NCI-H1092 treated with DMSO at 0.1 percent for 48 hours (cell line): ENCODE results near the gene LRIT2.

ENCODE experiments used
- DNase-seq: peaks from one replicate; lab custom pipeline; 2025; lab: John Stamatoyannopoulos, UW

The LRIT2 gene

DNA sequence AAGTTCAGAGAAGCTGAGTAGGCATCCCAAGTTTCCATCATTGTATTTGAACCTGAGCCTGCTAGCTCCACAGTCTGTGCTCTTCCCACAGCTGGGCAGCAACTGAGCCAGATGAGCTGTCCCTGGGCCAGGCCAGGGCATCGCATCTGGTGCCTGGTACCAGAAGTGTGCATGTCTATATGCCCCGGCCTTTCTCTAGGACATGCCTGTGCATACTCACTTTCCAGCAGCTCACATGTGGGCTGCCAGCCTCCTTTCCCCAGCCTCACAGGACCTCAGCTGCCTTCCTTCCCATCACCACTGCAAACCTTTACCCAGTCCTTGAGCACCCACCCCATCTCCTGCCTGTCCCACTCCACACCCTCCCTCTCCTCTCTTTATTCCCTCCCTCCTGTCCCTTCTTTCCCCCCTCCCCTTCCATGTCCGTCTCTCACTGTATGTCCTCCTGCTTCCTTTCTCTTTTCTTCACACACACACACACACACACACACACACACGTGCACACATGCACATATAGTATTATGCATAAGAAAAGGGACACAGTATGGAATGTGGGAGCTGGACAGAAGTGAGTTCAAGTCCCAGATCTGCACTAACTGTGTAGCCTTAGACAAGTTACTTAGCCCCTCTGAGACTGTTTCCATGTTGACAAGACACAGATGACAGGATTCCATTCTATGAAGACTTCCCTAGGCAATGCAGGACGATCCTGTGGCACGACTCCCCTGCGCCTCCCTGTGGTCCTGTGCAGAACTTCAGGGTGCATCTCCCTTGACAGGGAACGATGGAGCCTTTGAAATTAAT, 20.1 kb downstream of the LRIT2 start:
- peak; percentile 33 for DNase-seq

DNA sequence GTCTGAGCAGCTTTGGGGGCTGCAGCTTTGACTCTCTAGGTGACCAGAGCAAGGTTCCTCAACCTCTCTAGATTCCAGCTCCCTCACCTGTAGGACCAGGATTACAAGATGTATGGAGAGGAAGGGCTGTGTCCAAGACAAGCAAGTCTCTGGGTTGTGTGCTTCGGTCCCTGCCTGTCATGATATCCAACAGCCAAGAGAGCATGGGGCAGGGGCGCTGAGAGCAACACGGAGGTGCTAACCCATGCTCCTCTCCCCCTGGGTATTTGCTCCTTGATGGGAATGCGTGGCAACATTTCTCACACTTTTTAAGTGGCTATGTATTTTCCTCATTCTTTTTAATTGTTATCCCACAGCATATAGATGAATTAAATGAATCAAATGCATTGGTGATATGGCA, 20.7 kb downstream of the LRIT2 start:
- no peak for DNase-seq

DNA sequence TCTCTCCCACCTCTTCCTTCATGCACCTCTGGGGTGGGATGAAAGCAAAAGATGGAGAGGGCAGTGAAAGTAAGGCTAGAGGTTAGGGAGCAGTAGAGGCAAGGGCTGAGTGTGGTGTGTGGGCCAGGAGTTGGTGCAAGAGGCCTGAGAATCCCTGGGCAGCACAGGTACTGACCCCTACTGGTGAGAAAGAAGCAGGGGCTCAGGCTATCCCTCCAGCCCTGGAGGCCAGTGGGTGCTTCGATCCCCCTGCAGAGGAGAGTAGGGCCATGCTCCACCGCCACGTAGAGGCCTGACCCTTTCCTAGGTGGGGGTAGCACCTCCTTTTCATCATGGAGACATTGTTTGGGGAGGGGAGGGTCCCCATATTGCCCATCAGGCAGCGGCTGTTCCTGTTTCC, 21.2 kb downstream of the LRIT2 start:
- DNase-seq: no peak

DNA sequence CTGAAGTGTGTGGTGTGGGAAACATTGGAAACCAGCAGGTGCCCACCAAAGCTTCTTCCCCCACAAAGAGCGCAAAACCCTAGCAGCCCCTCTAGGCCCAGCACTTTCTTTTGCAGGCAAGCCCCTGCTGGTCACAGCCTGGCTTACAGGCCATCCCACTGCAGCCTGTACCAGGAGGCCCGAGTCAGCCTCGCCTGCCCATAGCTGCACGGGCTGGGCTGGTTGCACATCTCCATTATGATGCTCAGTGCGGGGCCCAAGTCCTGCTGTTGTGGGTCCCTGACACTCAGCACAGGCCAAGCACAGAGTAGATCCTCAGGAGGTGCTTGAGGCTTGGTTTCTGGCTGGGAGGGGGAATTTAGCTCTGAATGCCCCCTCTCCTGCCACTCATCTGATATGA, 23.0 kb downstream of the LRIT2 start:
- DNase-seq: no peak

DNA sequence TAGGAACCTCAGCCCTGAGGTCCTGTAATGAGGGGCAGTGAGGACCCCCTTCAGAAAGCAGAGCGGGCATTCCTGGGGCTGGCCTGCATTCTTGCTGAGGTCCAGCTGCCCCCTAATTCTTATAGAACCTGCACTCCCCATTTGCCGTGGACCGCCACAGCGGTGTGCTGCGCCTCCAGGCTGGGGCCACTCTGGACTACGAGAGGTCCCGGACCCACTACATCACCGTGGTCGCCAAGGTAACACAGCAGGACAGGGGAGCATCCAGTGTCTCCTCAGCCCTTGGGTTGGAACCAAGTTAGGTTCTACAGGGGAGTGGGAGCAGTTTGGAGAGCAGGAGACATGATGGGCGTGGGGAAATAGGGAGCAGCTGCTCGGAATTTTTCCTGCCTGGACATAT, 23.7 kb downstream of the LRIT2 start:
- no peak for DNase-seq

DNA sequence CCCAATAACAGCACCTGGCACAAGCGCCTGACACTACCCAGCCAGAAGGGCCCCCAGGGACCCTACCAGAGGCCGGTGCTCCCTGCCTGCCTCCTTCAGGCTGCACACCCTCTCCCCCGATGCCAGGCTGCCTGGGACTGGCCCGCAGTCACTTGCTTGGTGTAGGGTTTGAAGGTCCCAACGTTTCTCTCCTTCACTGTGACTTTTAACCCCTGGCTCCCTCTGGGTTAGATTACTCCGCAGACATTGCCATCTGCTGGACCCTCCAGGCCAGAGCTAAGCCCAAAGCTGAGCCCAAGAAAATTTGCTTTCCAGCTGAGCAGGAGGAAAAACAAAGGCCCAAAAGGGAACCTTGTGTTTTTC, 24.1 kb downstream of the LRIT2 start:
- no peak for DNase-seq

DNA sequence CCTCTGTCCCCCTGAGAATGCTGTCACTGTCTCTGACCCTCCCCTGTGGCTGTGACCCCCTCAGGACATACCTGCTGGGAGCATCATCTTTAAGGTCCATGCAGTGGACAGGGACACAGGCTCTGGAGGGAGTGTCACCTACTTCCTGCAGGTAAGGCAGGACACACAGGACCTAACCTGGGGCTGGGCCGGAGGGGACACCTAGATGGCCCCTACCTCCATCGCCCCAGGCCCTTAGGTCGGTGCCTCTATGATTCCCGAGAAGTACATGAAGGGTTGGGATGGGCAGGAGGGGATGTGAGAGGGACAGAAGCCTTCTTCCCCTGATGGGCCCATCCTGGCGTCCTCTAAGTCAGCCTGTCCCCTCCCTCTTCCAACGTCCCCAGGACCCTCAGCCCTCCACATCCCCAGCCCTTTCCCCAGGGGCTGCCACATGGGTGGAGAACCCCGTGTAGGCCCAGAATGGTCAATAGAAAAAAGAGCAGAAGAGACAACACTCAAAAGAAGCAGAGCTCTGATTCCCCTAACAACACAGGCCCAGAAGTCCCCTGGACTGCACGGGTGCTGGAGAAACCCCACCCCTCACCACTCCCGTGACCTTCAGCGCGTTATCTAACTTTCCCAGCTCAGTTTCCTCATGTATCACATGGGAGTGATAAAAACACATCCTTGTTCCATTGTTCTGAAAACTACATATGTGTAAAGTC, 24.7 kb downstream of the LRIT2 start:
- DNase-seq: no peak

DNA sequence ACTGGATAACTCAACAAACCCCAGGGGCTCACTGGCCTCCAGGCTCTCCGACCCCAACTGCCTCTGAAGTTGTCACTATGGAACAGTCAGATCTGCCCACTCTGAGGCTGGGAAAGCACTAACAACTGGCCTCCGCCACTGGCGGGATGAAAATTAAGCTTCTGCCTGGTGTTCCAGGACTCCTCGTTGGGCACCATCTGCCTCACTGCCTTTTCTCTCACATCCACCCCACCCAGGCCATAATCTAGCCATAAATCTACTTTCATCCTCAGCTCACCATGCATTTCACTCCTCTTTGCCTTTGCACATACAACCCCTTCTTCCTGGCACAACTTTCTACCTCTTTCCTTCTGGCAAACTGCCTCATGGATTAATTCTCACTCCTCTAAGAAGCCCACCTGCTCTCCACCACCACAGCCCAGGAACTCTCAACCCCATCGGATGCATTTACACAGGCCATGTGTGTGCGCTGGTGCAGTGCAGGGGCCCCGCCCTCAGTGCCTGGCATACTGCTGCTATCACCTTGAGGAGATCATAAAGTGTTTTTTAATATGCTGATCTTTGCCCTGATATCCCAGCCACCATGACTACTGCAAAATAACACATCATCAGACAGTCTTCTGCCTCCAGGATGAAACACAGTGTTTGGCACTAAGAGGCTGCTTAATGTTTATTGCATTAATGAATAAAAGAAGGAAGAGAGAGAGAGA, 27.0 kb downstream of the LRIT2 start:
- no peak for DNase-seq

DNA sequence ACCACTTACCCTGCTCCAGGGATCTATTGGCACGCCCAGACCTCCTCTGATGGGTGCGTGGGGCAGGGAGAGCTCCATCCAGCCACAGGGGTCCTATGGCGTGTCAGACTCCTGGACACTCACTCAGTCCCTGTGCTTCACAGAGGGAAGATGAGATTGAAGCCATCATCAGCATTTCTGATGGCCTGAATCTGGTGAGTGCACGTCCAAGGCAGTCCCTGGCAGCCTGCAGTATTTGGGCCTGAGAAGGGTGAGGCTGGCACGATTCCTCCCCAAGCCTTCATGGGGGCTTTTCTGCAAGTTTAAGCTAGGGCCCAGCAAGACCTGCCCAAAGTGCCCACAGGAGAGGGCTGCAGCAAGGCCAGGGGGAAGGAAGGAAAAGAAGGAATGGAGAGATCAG, 27.7 kb downstream of the LRIT2 start:
- DNase-seq: no peak

DNA sequence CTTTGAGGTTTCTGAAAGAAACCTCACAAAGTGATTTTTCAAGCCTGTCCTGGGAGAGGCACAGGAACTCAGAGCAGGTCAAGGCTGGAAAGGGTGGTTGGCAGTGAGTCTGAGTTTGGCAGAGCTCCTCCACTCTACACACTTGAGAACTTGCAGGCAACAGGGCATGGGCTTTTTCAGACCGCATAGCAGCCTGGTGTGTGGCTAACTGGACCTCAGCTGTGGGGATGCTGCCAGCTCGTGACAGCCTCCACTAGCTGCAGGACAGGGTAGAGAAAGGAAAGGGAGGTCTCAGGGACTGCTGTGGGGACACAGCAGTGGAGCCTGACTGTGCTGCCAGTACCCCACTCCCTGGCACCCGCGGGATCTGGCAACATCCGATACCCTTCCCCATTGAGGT, 28.4 kb downstream of the LRIT2 start:
- peak; percentile 18 for DNase-seq

DNA sequence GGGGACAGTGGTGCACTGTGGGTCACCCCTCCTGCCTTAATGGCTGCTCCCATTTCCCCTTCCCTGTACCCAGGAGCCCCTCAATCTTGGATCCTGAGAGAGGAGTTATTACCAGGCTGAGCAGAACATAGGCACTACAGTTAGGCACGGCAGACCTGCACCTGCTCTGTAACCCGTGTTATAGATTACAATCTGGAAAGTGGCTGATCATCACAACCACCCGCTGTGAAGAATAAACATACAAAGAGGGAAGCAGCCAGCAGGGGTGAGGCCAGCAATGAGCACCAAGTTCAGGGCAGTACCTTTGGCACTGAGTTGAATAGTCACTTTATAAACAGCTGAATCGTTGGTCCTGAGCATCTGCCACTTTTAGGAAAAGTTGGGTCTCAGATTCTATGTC, 29.3 kb downstream of the LRIT2 start:
- peak; percentile 81 for DNase-seq

DNA sequence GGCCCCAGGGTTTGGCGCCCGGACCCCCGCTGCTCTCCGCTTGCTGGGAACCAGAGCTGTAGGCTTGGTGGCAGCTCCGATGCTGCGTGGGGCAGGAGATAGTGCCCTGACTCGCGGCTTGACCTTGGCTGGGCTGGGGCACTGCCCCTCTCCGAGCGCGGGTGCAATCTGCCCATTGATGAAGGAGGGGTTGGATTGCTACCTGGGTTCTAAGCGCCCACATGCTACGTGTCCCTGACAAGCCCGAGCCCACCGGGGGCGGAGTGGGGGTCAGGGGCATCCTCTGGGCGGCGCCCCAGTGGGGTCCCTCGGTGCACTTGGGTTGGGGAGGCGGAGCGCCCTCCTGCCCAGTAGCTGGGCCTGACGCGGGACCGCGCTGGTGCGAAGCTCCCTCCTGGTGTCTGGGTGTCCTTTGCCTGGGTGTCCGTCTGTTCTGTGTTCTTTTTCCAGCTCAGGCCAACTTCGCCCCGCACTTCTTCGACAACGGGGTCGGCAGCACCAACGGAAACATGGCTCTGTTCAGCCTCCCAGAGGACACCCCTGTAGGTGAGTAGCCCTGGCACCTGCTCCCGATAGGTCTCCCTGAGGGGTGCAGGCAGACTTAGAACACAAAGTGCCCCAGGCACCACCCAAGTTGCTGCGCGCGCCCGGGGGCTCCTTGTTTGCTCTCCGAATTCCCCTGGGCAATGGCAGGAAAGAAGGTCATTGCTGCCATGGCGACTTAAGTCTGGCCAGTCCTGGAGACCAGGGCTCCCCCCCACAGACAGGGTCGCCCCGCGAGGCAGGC, 30.1 kb downstream of the LRIT2 start:
- peak; percentile 5 for DNase-seq

DNA sequence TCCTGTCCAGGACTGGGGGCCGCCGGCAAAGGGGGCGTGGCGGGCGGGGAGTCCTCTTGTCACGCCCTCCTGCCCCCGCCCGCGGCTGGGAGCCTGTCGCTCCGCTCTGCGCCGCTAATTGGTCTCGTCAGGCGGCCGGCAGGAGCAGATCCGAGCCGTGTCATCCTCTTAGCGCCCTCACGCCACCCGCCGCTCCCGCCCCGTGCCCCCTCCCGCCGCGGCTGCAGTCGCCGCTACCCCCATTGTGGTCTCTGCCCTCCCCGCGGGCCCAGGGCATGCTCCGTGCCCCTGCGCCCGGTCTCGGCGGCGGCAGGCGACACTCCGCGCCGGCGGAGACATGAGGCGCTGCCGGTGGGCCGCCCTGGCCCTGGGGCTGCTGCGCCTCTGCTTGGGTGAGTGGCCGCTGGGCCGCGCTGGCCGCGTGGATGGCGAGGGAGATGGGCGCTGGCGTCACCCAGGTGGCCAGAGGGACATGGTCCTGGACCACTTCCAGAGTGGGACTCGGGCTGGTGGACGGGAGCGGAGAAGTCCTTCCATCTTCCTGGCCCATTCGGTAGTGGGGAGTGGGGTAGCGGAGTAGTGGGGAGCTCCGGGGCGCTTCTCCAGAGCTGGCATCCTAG, 30.8 kb downstream of the LRIT2 start, which contains the start of gene CDHR1:
CDHR1 (plus strand) TSS at position 114 of the 620 bp plus-strand sequence; CDS start at position 338, 224 bp downstream.
- DNase-seq: peak; percentile 31

DNA sequence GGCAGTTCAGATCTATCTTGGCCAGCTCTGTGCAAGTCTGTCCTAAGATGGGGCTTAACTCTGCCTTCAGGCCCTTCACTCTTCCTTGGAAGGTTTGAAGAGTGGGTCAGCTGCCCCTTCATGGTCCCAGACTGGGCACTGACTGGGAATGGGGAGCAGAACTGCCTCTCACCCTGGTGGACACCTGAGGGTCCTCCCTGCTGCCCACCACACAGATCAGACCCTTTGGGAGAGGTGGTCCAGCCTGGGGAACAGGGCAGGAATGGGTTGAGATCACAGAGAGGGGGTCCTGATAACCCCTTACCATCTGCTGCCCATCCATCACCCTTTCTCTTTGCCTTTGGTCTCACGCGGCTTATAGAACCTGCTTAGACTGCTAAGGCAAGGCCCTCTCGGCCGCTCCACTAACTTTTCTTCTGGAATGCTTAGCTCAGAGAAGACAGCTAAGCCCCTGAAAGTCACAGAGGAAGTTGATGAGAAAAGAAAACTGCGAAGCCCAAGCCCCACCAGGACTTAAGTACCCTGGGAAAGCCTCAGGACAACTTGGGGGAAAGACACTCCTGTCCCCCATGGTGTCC, 31.4 kb downstream of the LRIT2 start:
- DNase-seq: no peak

DNA sequence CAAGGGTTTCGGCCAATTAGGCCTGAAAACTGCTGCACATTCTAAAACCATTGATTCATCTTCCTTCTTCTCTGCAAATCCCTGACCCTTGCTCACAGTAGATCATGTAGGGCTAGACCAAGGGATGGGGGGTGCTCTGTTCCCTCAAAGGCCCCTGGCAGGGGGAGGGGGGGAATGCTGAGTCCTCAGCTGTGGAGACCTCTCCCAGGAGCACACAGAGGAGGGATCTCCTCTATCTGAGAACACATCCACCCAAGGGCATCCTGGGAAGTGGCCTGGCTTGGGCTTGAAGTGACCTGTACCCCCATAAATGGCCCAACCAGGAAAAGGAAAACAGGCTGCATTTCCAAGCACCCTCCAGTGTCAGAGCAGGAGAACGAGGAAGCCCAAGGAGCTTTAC, 32.0 kb downstream of the LRIT2 start:
- DNase-seq: no peak

DNA sequence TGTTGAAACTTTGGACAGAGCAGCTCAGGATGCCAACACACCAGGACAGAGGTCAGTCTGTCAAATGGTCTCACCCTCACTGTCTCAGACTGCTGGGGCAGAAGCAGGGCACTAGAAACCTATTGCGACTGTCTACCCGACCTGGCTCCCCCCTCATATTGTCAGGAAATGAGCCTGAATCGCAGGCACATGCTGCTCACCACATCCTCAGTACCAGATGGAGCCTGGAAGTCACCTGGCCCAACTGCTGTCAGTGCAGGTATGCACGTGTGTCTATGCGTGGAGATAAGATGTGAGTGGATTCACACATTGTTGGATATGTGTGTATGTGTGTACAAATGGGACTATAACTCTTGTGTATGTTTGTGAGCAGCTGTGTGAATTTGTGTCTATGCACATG, 34.2 kb downstream of the LRIT2 start:
- no peak for DNase-seq

DNA sequence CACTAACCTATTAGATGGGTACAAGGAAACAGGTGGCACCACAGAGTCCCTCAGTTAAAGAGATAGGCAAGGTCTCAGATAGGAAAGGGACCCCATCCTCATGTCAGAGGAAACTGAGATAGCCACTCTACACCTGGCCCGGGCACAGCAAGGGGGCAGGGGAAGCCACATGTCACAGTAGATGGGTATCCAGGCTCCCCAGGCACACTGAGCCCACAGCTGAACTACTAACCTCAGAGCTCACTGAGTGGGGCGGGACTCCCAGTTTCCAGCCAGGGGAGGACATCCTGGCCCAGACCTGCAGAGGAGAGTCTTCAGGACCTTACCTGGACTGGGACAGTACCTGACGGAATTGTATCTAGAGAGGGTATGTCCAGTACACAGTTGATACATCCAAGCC, 34.7 kb downstream of the LRIT2 start:
- no peak for DNase-seq

DNA sequence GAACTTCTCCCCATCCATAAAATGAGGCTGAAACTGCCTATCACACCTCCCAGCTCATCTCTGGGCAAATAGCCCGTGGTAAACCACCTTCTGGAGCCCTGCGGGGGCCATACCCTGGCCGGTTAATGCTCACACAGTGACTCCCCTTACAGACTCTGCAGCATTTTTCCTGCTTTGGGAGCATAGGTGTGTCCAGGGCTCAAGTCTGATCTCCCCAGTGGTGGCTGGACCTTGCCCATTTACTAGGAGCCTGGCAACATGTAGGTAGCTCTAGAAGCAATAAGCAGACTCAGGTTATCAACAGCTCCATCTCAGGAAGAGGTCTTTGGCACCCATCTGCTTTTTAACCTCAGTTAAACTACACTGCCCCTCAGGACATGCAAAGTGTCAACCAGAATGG, 36.5 kb downstream of the LRIT2 start:
- no peak for DNase-seq

DNA sequence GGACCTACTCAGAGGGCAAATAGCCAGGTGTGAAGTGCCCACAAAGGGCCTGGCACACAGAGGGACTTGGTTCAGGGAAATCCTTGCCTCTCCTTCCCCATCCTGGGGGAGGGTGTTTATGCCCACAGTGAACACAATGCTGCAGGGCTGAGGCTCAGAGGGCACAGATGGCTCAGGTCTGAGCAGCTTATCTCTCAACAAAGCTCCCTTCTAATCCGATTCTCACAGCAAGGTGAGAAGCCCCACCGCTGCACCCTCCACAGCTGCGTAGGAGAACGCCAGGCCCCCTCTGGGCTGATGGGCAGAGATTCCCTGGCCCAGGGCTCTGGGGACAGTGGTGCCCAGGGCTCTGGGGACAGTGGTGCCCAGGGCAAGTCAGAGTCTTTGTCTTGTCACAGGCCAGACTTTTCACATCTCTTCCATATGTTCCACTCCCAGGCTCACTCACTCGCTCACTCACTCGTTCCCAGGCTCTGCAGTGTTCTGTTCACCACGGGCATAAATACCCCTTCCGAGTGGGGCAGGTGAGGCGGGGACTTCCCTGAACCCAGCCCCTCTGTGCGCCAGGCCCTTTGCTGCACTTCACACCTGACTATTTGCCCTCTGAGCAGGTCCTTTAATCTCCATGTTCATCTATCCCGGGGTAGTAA, 39.7 kb downstream of the LRIT2 start:
- DNase-seq: no peak

DNA sequence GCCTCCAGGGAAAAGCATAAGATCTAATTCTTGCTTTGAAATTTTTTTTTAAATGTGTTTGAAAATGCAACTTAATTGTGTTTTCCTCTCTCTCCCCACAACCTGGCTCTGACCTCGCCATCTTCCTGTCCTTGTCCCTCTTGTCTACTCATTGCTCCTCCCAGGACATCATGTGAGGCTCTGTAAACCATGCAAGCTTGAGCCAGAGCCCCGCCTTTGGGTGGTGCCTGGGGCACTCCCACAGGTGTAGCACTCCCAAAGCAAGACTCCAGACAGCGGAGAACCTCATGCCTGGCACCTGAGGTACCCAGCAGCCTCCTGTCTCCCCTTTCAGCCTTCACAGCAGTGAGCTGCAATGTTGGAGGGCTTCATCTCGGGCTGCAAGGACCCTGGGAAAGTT, 40.8 kb downstream of the LRIT2 start:
- DNase-seq: no peak

DNA sequence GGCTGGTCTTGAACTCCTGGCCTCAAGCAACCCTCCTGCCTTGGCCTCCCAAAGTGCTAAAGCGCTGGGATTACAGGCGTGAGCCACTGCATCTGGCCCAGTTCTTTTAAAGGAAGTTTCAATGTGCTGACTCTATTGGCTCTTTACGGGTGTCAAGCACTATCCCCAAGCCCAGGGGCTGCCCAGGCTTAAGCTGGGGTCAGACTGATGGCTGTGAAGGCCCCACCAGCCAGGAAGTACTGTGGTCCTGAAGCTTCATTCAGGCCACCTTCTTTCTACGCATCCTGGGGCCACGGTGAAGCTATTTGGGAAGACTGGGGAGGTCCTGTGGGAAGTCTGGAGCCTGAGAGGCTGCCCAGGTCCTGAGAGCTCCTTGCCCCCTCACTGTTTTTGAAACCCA, 43.7 kb downstream of the LRIT2 start:
- DNase-seq: no peak
